PFSK-1 (cell line): ENCODE measurements around the gene SOX12.

Experiments
- POLR2AphosphoS5 ChIP-seq: IDR thresholded peaks from 2 replicates; pipeline ENCODE4 v1.6.1; 2012; ENCODE audit warnings: low read depth, mild to moderate bottlenecking, control low read depth, low read length, moderate library complexity
- TAF1 ChIP-seq: IDR thresholded peaks from 2 replicates; pipeline ENCODE4 v1.6.1; 2012; ENCODE audit warnings: low read length, control low read depth, borderline replicate concordance; ENCODE audit not compliant: insufficient read depth
- TF ChIP-seq, protein P1 (sequence below), 2 experiments: IDR thresholded peaks; 2 replicates each; pipeline versions ENCODE4 v1.6.1 to v1.8.0; 2011 to 2012; ENCODE audit warnings: low read depth in 2 of 2, low read length in 2 of 2, control low read depth in 1 of 2, inconsistent platforms in 1 of 2, mild to moderate bottlenecking in 1 of 2, moderate library complexity in 1 of 2; ENCODE audit not compliant: insufficient read depth in 1 of 2

DNA sequence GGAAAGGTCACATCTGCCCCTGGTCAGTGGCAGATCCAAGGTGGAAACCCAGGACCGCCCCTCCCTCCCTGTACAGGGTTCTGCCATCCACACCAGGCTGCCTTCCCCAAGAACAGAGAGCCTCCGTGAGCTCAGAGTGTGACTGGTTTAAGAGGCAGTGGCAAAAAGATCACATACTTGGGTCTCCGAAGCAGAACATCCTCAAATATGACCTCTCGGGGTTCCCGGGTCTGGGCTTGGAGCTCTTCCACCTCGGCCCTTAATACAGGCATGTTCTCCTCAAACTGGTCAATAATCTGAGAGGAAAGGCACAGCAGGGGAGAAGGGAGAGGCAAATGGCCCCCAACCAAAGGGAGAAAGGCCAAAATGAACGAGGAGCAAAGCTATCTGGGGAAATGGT lies 49.6 kb upstream of the SOX12 start:
- no peak for TF ChIP-seq POLR2AphosphoS5
- no peak for TF ChIP-seq TAF1
- TF ChIP-seq, protein P1, sequence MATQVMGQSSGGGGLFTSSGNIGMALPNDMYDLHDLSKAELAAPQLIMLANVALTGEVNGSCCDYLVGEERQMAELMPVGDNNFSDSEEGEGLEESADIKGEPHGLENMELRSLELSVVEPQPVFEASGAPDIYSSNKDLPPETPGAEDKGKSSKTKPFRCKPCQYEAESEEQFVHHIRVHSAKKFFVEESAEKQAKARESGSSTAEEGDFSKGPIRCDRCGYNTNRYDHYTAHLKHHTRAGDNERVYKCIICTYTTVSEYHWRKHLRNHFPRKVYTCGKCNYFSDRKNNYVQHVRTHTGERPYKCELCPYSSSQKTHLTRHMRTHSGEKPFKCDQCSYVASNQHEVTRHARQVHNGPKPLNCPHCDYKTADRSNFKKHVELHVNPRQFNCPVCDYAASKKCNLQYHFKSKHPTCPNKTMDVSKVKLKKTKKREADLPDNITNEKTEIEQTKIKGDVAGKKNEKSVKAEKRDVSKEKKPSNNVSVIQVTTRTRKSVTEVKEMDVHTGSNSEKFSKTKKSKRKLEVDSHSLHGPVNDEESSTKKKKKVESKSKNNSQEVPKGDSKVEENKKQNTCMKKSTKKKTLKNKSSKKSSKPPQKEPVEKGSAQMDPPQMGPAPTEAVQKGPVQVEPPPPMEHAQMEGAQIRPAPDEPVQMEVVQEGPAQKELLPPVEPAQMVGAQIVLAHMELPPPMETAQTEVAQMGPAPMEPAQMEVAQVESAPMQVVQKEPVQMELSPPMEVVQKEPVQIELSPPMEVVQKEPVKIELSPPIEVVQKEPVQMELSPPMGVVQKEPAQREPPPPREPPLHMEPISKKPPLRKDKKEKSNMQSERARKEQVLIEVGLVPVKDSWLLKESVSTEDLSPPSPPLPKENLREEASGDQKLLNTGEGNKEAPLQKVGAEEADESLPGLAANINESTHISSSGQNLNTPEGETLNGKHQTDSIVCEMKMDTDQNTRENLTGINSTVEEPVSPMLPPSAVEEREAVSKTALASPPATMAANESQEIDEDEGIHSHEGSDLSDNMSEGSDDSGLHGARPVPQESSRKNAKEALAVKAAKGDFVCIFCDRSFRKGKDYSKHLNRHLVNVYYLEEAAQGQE (IDR thresholded peaks at IDR 0.05; ENCODE audit: insufficient read depth in 1 of 2, low read depth in 2 of 2, low read length in 2 of 2) = no peak
